H1 (cell line): ENCODE measurements around the gene SEC22C. TPM values are rescaled to one million over a fixed set of nuclear protein-coding genes. Genes with fewer than 3 reads are reported as not detected.

ENCODE experiments used
- CTCF ChIA-PET: fragments of 300-600 bp; sonication (Branson Sonifier 250); formaldehyde crosslinking; loops from one replicate; lab custom pipeline; 2021; ENCODE audit not compliant: partially characterized antibody; lab: Charles Lee
- POLR2A ChIA-PET: fragments of 300-600 bp; sonication (Branson Sonifier 250); formaldehyde crosslinking; loops from one replicate; lab custom pipeline; 2021; ENCODE audit warnings: inconsistent platforms; ENCODE audit not compliant: partially characterized antibody; lab: Charles Lee
- DNase-seq, 2 experiments: peaks; one replicate each; pipeline versions ENCODE4 v3.0.0 to v3.0.0-alpha.2; 2010 to 2022; ENCODE audit warnings: low spot score in 2 of 2, low read depth in 1 of 2, mixed read lengths in 1 of 2
- FAIRE-seq: peaks from 2 replicates; lab custom pipeline; 2011; peaks lifted over from hg19 to GRCh38; lab: Jason Lieb, UNC
- H2AFZ ChIP-seq: 2 replicates; pipeline ENCODE4 v1.8.1; 2012; ENCODE audit warnings: low read length, inconsistent platforms
- H2AK5ac ChIP-seq: 2 replicates; pipeline ENCODE4 v1.6.1; 2013; ENCODE audit warnings: low read depth, low read length
- H2BK120ac ChIP-seq: replicated peaks from 2 replicates; pipeline ENCODE3; 2013; ENCODE audit warnings: low read depth, low read length, inconsistent platforms
- H2BK12ac ChIP-seq: 2 replicates; pipeline ENCODE4 v1.6.1; 2013; ENCODE audit warnings: low read depth, low read length
- H2BK15ac ChIP-seq: 2 replicates; pipeline ENCODE4 v1.6.1; 2013; ENCODE audit warnings: low read length
- H2BK20ac ChIP-seq: 2 replicates; pipeline ENCODE4 v1.6.1; 2013; ENCODE audit warnings: low read length
- H2BK5ac ChIP-seq: 2 replicates; pipeline ENCODE4 v1.6.1; 2013; ENCODE audit warnings: low read depth, low read length
- H3K14ac ChIP-seq: 2 replicates; pipeline ENCODE4 v1.6.1; 2013; ENCODE audit warnings: inconsistent platforms; ENCODE audit not compliant: insufficient read length
- H3K18ac ChIP-seq: 2 replicates; pipeline ENCODE4 v1.6.1; 2013; ENCODE audit warnings: low read length; ENCODE audit errors: extremely low read depth
- H3K23ac ChIP-seq: 2 replicates; pipeline ENCODE4 v1.6.1; 2013; ENCODE audit warnings: inconsistent platforms; ENCODE audit not compliant: insufficient read length
- H3K23me2 ChIP-seq: 2 replicates; pipeline ENCODE4 v1.6.1; 2013; ENCODE audit warnings: low read depth, low read length
- H3K27ac ChIP-seq: 2 replicates; pipeline ENCODE4 v1.6.1; 2011; ENCODE audit warnings: low read depth, low read length, inconsistent platforms
- H3K27me3 ChIP-seq, 4 experiments: replicated peaks in 1 of 4; 1 replicate in 1 of 4; 2 replicates in 3 of 4; pipeline versions ENCODE4 v1.6.1 to v1.8.1; 2011 to 2013; ENCODE audit warnings: low read length in 3 of 4, mild to moderate bottlenecking in 3 of 4, inconsistent platforms in 2 of 4, mixed read lengths in 2 of 4, moderate library complexity in 1 of 4; ENCODE audit not compliant: control insufficient read depth in 3 of 4, insufficient read depth in 3 of 4; ENCODE audit errors: extremely low read depth in 1 of 4
- H3K36me3 ChIP-seq, 4 experiments: 2 replicates each; pipeline versions ENCODE4 v1.6.1 to v1.8.1; 2011 to 2013; ENCODE audit warnings: mild to moderate bottlenecking in 4 of 4, low read length in 3 of 4, moderate library complexity in 2 of 4, control low read depth in 1 of 4, inconsistent platforms in 1 of 4; ENCODE audit not compliant: insufficient read depth in 4 of 4, control insufficient read depth in 2 of 4
- H3K4ac ChIP-seq: replicated peaks from 2 replicates; pipeline ENCODE3; 2013; ENCODE audit warnings: low read length, low read depth, mixed read lengths, inconsistent platforms; ENCODE audit not compliant: insufficient read length
- H3K4me1 ChIP-seq, 4 experiments: replicated peaks in 1 of 4; 1 replicate in 1 of 4; 2 replicates in 3 of 4; pipeline versions ENCODE4 v1.6.1 to v1.8.1; 2011 to 2013; ENCODE audit warnings: low read length in 3 of 4, inconsistent platforms in 2 of 4, mixed read lengths in 1 of 4; ENCODE audit not compliant: insufficient read depth in 4 of 4, control insufficient read depth in 3 of 4
- H3K4me2 ChIP-seq, 2 experiments: 2 replicates each; pipeline versions ENCODE4 v1.6.1 to v1.8.1; 2011 to 2013; ENCODE audit warnings: low read depth in 2 of 2, low read length in 2 of 2, control low read depth in 1 of 2, inconsistent platforms in 1 of 2, mild to moderate bottlenecking in 1 of 2; ENCODE audit not compliant: insufficient read depth in 1 of 2
- H3K4me3 ChIP-seq, 4 experiments: fragments of 200-600, 300-600 bp in 1 of 4; sonication (generic), shearing (Covaris generic), sonication (Bioruptor Twin) in 1 of 4; 2 replicates each; pipeline versions ENCODE4 v1.5.1 to v1.8.1; 2011 to 2016; ENCODE audit warnings: low read length in 4 of 4, low read depth in 3 of 4, control low read depth in 2 of 4, inconsistent platforms in 2 of 4, mild to moderate bottlenecking in 2 of 4, mixed read lengths in 1 of 4, moderate library complexity in 1 of 4; ENCODE audit not compliant: insufficient read depth in 2 of 4; ENCODE audit errors: extremely low read depth in 1 of 4
- H3K56ac ChIP-seq: replicated peaks from 2 replicates; pipeline ENCODE3; 2013; ENCODE audit warnings: low read depth, mild to moderate bottlenecking, mixed read lengths, low read length, inconsistent platforms; ENCODE audit not compliant: insufficient read length
- H3K79me1 ChIP-seq: 2 replicates; pipeline ENCODE4 v1.6.1; 2013; ENCODE audit warnings: low read depth, low read length, control low read depth
- H3K79me2 ChIP-seq, 2 experiments: 2 replicates each; pipeline versions ENCODE4 v1.6.1 to v1.8.1; 2012 to 2013; ENCODE audit warnings: low read length in 2 of 2, mild to moderate bottlenecking in 2 of 2, inconsistent platforms in 1 of 2; ENCODE audit not compliant: insufficient read depth in 2 of 2, control insufficient read depth in 1 of 2
- H3K9ac ChIP-seq, 4 experiments: replicated peaks in 1 of 4; 1 replicate in 1 of 4; 2 replicates in 3 of 4; pipeline versions ENCODE4 v1.6.1 to v1.8.1; 2011 to 2013; ENCODE audit warnings: low read depth in 3 of 4, low read length in 3 of 4, control low read depth in 2 of 4, mild to moderate bottlenecking in 2 of 4, moderate library complexity in 2 of 4, inconsistent platforms in 1 of 4; ENCODE audit errors: extremely low read depth in 1 of 4
- H3K9me3 ChIP-seq, 2 experiments: 2 replicates each; pipeline versions ENCODE4 v1.6.1 to v1.8.1; 2012 to 2013; ENCODE audit warnings: mild to moderate bottlenecking in 2 of 2, moderate library complexity in 2 of 2, control low read depth in 1 of 2, inconsistent platforms in 1 of 2, low read depth in 1 of 2, low read length in 1 of 2, mixed read lengths in 1 of 2; ENCODE audit not compliant: insufficient read depth in 2 of 2
- H4K20me1 ChIP-seq, 2 experiments: replicated peaks in 1 of 2; 2 replicates each; pipeline versions ENCODE3 to v1.8.1; 2011 to 2013; ENCODE audit warnings: inconsistent platforms in 2 of 2, low read length in 2 of 2, mild to moderate bottlenecking in 1 of 2; ENCODE audit not compliant: insufficient read depth in 2 of 2, control insufficient read depth in 1 of 2
- H4K5ac ChIP-seq: 2 replicates; pipeline ENCODE4 v1.6.1; 2013; ENCODE audit warnings: low read length, low read depth, mixed read lengths, inconsistent platforms; ENCODE audit not compliant: insufficient read length
- H4K8ac ChIP-seq: 2 replicates; pipeline ENCODE4 v1.8.0; 2013; ENCODE audit warnings: mild to moderate bottlenecking, moderate library complexity, low read length, inconsistent platforms; ENCODE audit not compliant: insufficient read depth; ENCODE audit errors: extremely low read depth
- H4K91ac ChIP-seq: replicated peaks from 2 replicates; pipeline ENCODE3; 2013; ENCODE audit warnings: low read length, mixed read lengths, inconsistent platforms; ENCODE audit not compliant: insufficient read length
- BCL11A ChIP-seq, 2 experiments: IDR thresholded peaks; one replicate each; pipeline ENCODE4 v1.6.1; 2011; ENCODE audit warnings: low read depth in 2 of 2, low read length in 2 of 2, mild to moderate bottlenecking in 2 of 2
- CEBPB ChIP-seq: IDR thresholded peaks from 2 replicates; pipeline ENCODE4 v1.6.1; 2012; ENCODE audit warnings: low read depth, low read length
- CTBP2 ChIP-seq: IDR thresholded peaks from 2 replicates; pipeline ENCODE4 v1.7.0; 2011; ENCODE audit warnings: borderline replicate concordance, mild to moderate bottlenecking, moderate library complexity, mixed read lengths, low read length; ENCODE audit not compliant: insufficient read depth, insufficient read length
- EZH2 ChIP-seq: fragments of 200-600 bp; sonication (generic); IDR thresholded peaks from 2 replicates; pipeline ENCODE4 v1.7.1; 2012; ENCODE audit warnings: low read depth, mild to moderate bottlenecking, moderate library complexity, low read length, inconsistent platforms; ENCODE audit not compliant: severe bottlenecking
- JUND ChIP-seq: IDR thresholded peaks from 2 replicates; pipeline ENCODE4 v1.6.1; 2011; ENCODE audit warnings: mild to moderate bottlenecking, improper control_type of control experiment, low read length
- MAFK ChIP-seq: IDR thresholded peaks from 2 replicates; pipeline ENCODE4 v1.6.1; 2012; ENCODE audit warnings: low read depth, mild to moderate bottlenecking, improper control_type of control experiment, low read length
- NANOG ChIP-seq: IDR thresholded peaks from 2 replicates; pipeline ENCODE4 v1.6.1; 2011; ENCODE audit warnings: low read length, low read depth, mild to moderate bottlenecking, inconsistent platforms; ENCODE audit not compliant: insufficient read depth, poor library complexity, severe bottlenecking
- PHF8 ChIP-seq: fragments of 200-600 bp; sonication (generic); conservative IDR thresholded peaks from 2 replicates; pipeline ENCODE4 v1.7.1; 2012; ENCODE audit warnings: low read depth, mild to moderate bottlenecking, inconsistent platforms, low read length, moderate library complexity
- SIN3A ChIP-seq, 2 experiments: IDR thresholded peaks in 1 of 2; conservative IDR thresholded peaks in 1 of 2; 2 replicates each; pipeline ENCODE4 v1.6.1; 2011 to 2012; ENCODE audit warnings: low read length in 2 of 2, improper control_type of control experiment in 1 of 2, low read depth in 1 of 2, mild to moderate bottlenecking in 1 of 2
- SUZ12 ChIP-seq: fragments of 200-600 bp; sonication (generic); IDR thresholded peaks from 2 replicates; pipeline ENCODE4 v1.6.1; 2012; ENCODE audit warnings: mild to moderate bottlenecking, inconsistent platforms, low read length, moderate library complexity, mixed read lengths
- TBP ChIP-seq: IDR thresholded peaks from 2 replicates; pipeline ENCODE4 v1.6.1; 2011; ENCODE audit warnings: low read depth, low read length, improper control_type of control experiment
- TEAD4 ChIP-seq: IDR thresholded peaks from 2 replicates; pipeline ENCODE4 v1.6.1; 2012; ENCODE audit warnings: low read depth, low read length, inconsistent platforms, mixed read lengths
- USF2 ChIP-seq: IDR thresholded peaks from 2 replicates; pipeline ENCODE4 v1.6.1; 2011; ENCODE audit warnings: low read length, improper control_type of control experiment
- WGBS, 2 experiments: shearing (Covaris generic) in 1 of 2; methylation state at CpG; one replicate each; pipeline versions ENCODE4 v1.1.6 to v1.1.7; 2013 to 2015; ENCODE audit warnings: low lambda C conversion rate in 2 of 2, mixed read lengths in 2 of 2, inconsistent platforms in 1 of 2, low coverage in 1 of 2, missing lambda C conversion rate in 1 of 2; ENCODE audit not compliant: insufficient replicate concordance in 2 of 2, insufficient coverage in 1 of 2, insufficient read length in 1 of 2; ENCODE audit errors: extremely low coverage in 1 of 2, missing lambda C conversion rate in 1 of 2; 5-methylcytosine and 5-hydroxymethylcytosine counted together
- polyA plus RNA-seq, 7 experiments: library from polyadenylated mRNA; depleted of rRNA in 3 of 7; stranded (reverse) in 5 of 7; unstranded in 2 of 7; fragments of >200 nt in 5 of 7; fragments of 200-250 nt in 2 of 7; gene quantifications; 1 replicate in 5 of 7; 2 replicates in 1 of 7; 4 replicates in 1 of 7; pipeline versions ENCODE4 v1.2.1 to v1.2.3, GENCODE V29; 2011 to 2013; ENCODE audit warnings: missing spikeins in 2 of 7, mixed read lengths in 2 of 7
- total RNA-seq: library from RNA; stranded (reverse); fragmentation: NEBNext Ultra II Directional; extraction: Animal tissue kit (Norgen Biotek cat#: 25700); gene quantifications from 2 replicates; pipeline ENCODE4 v1.2.1, GENCODE V29; 2021

Gene SEC22C
- total and polyA plus RNA-seq, 2 of the 8 experiments (the other 6 are each of a cell fraction or from before 2014, with no cell fraction given) = 23.4 to 38.3 TPM

DNA sequence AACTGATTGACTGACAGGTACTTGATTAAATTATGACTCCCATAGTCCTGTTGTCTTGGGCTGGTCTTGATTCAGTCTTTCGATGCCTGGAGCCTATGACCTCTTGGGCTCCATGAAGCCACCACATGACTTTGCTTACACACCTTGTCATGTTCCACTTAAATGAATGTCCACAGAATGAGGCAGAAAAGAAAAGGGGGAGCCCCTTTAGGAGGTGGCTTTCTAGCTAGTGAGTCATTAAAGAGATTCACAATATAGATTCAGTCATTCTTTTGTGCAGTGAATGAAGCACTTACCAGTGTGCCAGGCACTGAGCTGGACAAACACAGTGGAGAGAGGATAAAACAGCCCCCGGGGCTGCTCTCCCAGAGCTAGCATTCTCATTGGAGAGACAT lies 62.2 kb downstream of the SEC22C start:
- Histone ChIP-seq H3K23me2 (no peaks in the 10 kb centered on the region; the same call in 1 of the 2 replicates), H3K18ac (no peak overlapping the region), H3K4me2 (no peak overlapping the region), H3K23ac (no peak overlapping the region), H4K5ac (no peak overlapping the region), H3K4ac (no peak overlapping the region), H3K56ac (no peak overlapping the region), H3K9me3 (no peaks in the 10 kb centered on the region), H3K27me3 (no peaks in the 10 kb centered on the region), H3K4me3 (no peak overlapping the region), H3K36me3 (no peaks in the 10 kb centered on the region), H2BK12ac (no peak overlapping the region), H3K79me2 (no peaks in the 10 kb centered on the region), H4K91ac (no peak overlapping the region), H3K79me1 (no peaks in the 10 kb centered on the region), H3K4me1 (no peaks in the 10 kb centered on the region), H4K20me1 (no peaks in the 10 kb centered on the region), H2AK5ac (no peak overlapping the region), H2AFZ (no peak overlapping the region), H3K9ac (no peak overlapping the region), H2BK20ac (no peak overlapping the region), H2BK5ac (no peak overlapping the region), H3K27ac (no peak overlapping the region), H2BK120ac (no peak overlapping the region), H4K8ac (no peak overlapping the region), H2BK15ac (no peak overlapping the region), H3K14ac (no peak overlapping the region)
- no peak for DNase-seq
- FAIRE-seq = no peak
- 92% methylated on average over 2 of the region's 2 CpGs; no CpG with 5 or more reads in 1 of the 2 experiments for WGBS, 2 experiments
- POLR2A ChIA-PET = interaction anchor here (0.7 to 1.6 kb wide), 2 partner anchors 19 to 28 kb away, joined by 3 read pairs; no protein-coding TSS in a partner anchor
- CTCF ChIA-PET = interaction anchor here (0.8 to 23.3 kb wide), 6 partner anchors 8 to 272 kb away, joined by 3 to 458 read pairs (median 4); no protein-coding TSS in a partner anchor
- TF ChIP-seq CEBPB = no peak
- no peak for TF ChIP-seq TEAD4
- TF ChIP-seq NANOG = no peak
- no peak for TF ChIP-seq CTBP2
- no peak for TF ChIP-seq PHF8
- TF ChIP-seq USF2 = no peak
- TF ChIP-seq EZH2 = no peak
- TF ChIP-seq TBP = no peak
- no peak for TF ChIP-seq SIN3A (conservative IDR thresholded peaks at IDR 0.05 in 1 of 2, IDR thresholded peaks at IDR 0.05 in 1 of 2; ENCODE audit: low read depth in 1 of 2, low read length in 2 of 2)
- no peak for TF ChIP-seq BCL11A (IDR thresholded peaks at IDR 0.05; ENCODE audit: low read depth in 2 of 2, low read length in 2 of 2)
- TF ChIP-seq MAFK = no peak
- TF ChIP-seq SUZ12 = no peak
- no peak for TF ChIP-seq JUND
